ENCODE results near the gene CPVL.
A peak's percentile ranks its signal among the peaks of the same experiment; 100 is the strongest.

The CPVL gene

DNA sequence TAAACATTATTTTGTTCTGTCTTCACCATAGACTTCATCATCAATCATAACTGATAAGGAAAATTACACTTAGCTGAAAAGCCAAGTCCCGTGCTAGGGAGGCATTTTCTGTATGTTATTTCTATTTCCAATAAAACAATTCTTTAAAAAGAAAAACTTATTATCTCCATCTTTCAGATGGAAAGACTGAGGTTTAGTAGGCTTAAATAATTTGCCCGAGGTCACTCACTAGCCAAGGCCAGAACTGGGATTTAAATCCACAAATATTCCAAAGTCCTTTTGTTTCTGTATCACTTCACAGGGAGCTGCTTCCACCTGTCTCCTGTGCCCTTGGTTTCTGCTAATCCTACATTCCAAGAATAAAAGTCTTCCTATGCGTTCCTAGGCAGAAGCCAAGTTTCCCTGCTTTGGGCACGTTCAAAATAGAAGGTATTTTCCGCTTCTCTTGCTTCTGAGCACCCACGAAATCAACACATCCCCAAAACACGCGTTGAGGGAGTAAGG, 732 bp downstream of the CPVL start:
- H3K4me3 ChIP-seq: no peak overlapping the region
- no peak for TF ChIP-seq Cebpa-rat (IDR thresholded peaks at IDR 0.05)
- no peaks in the 10 kb centered on the region for H4K20me1 ChIP-seq
- no peak overlapping the region for H3K4me2 ChIP-seq
- peaks cover 0 to 24% (median 0%) of the 10 kb centered on the region in 11 experiments; a peak in 2 of 22 replicates for H3K27me3 ChIP-seq
- no peak overlapping the region for H3K9ac ChIP-seq
- H3K4me1 ChIP-seq: peaks cover 0 to 8% (median 3%) of the 10 kb centered on the region in 10 experiments; a peak in 10 of 20 replicates
- H3K27ac ChIP-seq: no peak overlapping the region
- H3K36me3 ChIP-seq: no peaks in the 10 kb centered on the region
- peaks cover 0 to 9% (median 0%) of the 10 kb centered on the region in 11 experiments; a peak in 6 of 22 replicates for H3K9me3 ChIP-seq (replicated peaks in 1 of 11)

GRCh38 chr7:29143751-29144150, 2.6 kb downstream of the CPVL start:
- H4K20me1 ChIP-seq: no peaks in the 10 kb centered on the region
- no peaks in the 10 kb centered on the region for H3K36me3 ChIP-seq
- H3K9me3 ChIP-seq (replicated peaks in 1 of 11): peaks cover 0 to 9% (median 0%) of the 10 kb centered on the region in 11 experiments; a peak in 6 of 22 replicates
- H3K27me3 ChIP-seq: peaks cover 0 to 27% (median 0%) of the 10 kb centered on the region in 11 experiments; a peak in 2 of 22 replicates
- no peak overlapping the region for H3K4me2 ChIP-seq
- TF ChIP-seq Cebpa-rat (IDR thresholded peaks at IDR 0.05): no peak
- no peak overlapping the region for H3K4me3 ChIP-seq
- H3K9ac ChIP-seq: no peak overlapping the region
- H3K4me1 ChIP-seq: peaks cover 0 to 22% (median 4%) of the 10 kb centered on the region in 10 experiments; a peak in 10 of 20 replicates
- no peak overlapping the region for H3K27ac ChIP-seq

DNA sequence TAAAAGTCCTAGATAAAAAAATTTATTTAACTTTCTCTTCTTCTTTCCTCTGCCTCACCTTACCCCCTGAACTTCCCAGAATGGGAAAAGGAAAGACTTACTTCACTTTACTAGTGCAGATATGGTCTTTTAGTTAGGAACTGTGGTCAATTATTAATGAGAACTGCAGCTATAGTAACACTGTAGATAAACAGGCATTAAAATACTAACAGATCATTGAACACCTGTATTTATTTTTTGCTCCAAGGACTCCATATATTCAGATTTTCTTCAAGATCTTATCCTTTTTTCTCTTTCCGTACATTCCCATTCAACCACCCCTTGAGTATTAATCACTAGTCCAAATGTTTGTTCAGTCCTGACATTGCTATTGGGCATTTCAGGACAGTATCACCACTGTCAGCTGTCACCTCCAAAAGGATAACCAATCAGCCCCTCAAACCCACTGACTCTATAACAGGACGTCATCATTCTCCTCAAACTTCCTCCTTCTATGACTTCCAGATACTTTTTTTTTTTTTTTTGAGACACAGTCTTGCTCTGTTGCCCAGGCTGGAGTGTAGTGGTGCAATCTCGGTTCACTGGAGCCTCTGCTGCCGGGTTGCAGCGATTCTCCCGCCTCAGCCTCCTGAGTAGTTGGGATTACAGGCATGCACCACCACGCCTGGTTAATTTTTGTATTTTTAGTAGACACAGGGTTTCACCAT, 4.2 kb downstream of the CPVL start:
- peaks cover 0 to 9% (median 0%) of the 10 kb centered on the region in 11 experiments; a peak in 6 of 22 replicates for H3K9me3 ChIP-seq (replicated peaks in 1 of 11)
- H4K20me1 ChIP-seq: no peaks in the 10 kb centered on the region
- H3K4me1 ChIP-seq: peaks cover 0 to 22% (median 4%) of the 10 kb centered on the region in 10 experiments; a peak in 10 of 20 replicates
- peaks cover 0 to 43% (median 0%) of the 10 kb centered on the region in 11 experiments; a peak in 3 of 22 replicates for H3K27me3 ChIP-seq
- no peak overlapping the region; a peak in 1 of 22 replicates for H3K4me2 ChIP-seq
- no peak for TF ChIP-seq Cebpa-rat (IDR thresholded peaks at IDR 0.05)
- H3K4me3 ChIP-seq: no peak overlapping the region
- H3K9ac ChIP-seq: no peak overlapping the region
- no peak overlapping the region for H3K27ac ChIP-seq
- H3K36me3 ChIP-seq: no peaks in the 10 kb centered on the region

DNA sequence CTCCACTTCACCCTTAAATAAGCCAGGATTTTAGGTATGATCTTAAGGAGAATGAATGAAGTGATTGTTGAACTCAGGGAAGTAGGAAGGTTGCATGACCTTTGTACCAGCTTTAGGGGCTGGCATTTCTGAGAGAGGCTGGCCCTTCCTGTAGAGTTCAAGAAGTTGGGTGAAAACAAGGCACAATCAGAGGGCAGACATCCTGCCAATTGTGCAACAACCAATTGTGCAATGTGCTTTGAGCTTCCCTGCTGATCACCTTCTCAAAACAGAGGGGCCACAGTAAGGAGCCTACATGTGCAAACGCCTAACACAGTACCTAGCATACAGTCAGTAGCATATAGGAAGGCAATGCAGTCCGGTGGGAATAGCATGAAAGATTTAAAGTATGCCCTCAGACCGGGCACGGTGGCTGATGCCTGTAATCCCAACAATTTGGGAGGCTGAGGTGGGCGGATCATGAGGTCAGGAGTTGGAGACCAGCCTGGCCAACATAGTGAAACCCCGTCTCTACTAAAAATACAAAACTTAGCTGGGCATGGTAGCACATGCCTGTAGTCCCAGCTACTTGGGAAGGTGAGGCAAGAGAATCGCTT, 5.4 kb downstream of the CPVL start:
- no peak overlapping the region for H3K4me3 ChIP-seq
- no peaks in the 10 kb centered on the region for H4K20me1 ChIP-seq
- no peak overlapping the region for H3K9ac ChIP-seq
- no peak overlapping the region for H3K27ac ChIP-seq
- H3K4me2 ChIP-seq: peak overlapping the region in 5 of 11 experiments; percentile 29 to 54 (median 43); a peak in 9 of 22 replicates
- no peaks in the 10 kb centered on the region for H3K36me3 ChIP-seq
- H3K4me1 ChIP-seq: peaks cover 0 to 34% (median 4%) of the 10 kb centered on the region in 10 experiments; a peak in 10 of 20 replicates
- peak in 1 of 11 experiments; percentile 11; a peak in 1 of 22 replicates for TF ChIP-seq Cebpa-rat (IDR thresholded peaks at IDR 0.05)
- H3K27me3 ChIP-seq: peaks cover 0 to 41% (median 0%) of the 10 kb centered on the region in 11 experiments; a peak in 3 of 22 replicates
- peaks cover 0 to 16% (median 7%) of the 10 kb centered on the region in 11 experiments; a peak in 14 of 22 replicates for H3K9me3 ChIP-seq (replicated peaks in 1 of 11)

DNA sequence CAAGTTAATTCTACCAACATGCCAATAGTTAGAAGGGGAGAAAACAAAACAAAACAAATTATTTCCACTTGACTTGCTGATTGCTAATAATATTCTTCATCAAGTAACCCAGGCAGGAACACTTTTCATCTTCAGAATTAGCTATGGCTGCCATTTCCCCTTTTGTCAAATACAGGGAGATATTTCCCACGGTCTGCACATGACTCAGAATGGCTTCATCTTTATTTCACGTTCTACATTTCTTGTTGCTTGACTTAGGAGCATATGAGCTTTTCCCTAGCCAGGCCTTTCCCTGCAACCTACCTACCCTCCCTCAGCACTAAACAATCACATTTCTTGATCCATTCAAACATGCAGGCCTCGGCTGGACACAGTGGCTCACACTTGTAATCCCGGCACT, 6.5 kb downstream of the CPVL start:
- Histone ChIP-seq H3K9me3 (replicated peaks in 1 of 11) (peaks cover 0 to 24% (median 13%) of the 10 kb centered on the region in 11 experiments; a peak in 12 of 22 replicates), H3K27me3 (peaks cover 0 to 36% (median 0%) of the 10 kb centered on the region in 11 experiments; a peak in 3 of 22 replicates), H3K9ac (no peak overlapping the region), H3K4me3 (no peak overlapping the region), H3K27ac (no peak overlapping the region), H3K4me1 (peaks cover 0 to 42% (median 8%) of the 10 kb centered on the region in 10 experiments; a peak in 10 of 20 replicates), H3K4me2 (peak overlapping the region in 4 of 11 experiments; percentile 29 to 54 (median 48); a peak in 7 of 22 replicates), H3K36me3 (no peaks in the 10 kb centered on the region), H4K20me1 (no peaks in the 10 kb centered on the region)
- no peak for TF ChIP-seq Cebpa-rat (IDR thresholded peaks at IDR 0.05)

GRCh38 chr7:29139191-29139590, 7.1 kb downstream of the CPVL start:
- H4K20me1 ChIP-seq: no peaks in the 10 kb centered on the region
- TF ChIP-seq Cebpa-rat (IDR thresholded peaks at IDR 0.05): no peak
- no peaks in the 10 kb centered on the region for H3K36me3 ChIP-seq
- H3K9ac ChIP-seq: no peak overlapping the region
- no peak overlapping the region for H3K27ac ChIP-seq
- H3K9me3 ChIP-seq (replicated peaks in 1 of 11): peaks cover 0 to 24% (median 13%) of the 10 kb centered on the region in 11 experiments; a peak in 12 of 22 replicates
- peaks cover 0 to 42% (median 8%) of the 10 kb centered on the region in 10 experiments; a peak in 10 of 20 replicates for H3K4me1 ChIP-seq
- H3K4me3 ChIP-seq: no peak overlapping the region
- peaks cover 0 to 39% (median 0%) of the 10 kb centered on the region in 11 experiments; a peak in 4 of 22 replicates for H3K27me3 ChIP-seq
- H3K4me2 ChIP-seq: peak overlapping the region in 3 of 11 experiments; percentile 29 to 54 (median 54); a peak in 3 of 22 replicates

DNA sequence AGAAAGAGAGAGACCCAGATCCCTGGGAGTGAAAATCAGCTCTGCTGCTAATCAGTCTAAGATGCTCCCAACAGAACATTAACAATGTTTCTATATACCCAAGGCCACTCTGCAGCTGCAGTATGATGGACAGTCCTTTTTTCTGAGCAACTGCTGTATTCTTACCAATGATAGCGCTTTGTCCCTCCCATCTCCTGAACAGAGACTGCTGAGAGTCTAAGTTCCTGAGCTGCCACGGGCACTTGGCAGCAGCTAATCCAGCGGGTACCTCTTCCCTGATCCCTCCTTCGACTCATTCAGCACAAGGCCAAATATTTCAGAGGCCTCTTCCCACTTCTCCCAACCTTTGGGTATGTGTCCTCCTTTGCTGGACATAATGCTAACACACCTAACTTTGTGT, 7.7 kb downstream of the CPVL start:
- H3K9ac ChIP-seq: no peak overlapping the region
- no peak overlapping the region for H3K4me2 ChIP-seq
- H3K9me3 ChIP-seq (replicated peaks in 1 of 11): peaks cover 0 to 24% (median 13%) of the 10 kb centered on the region in 11 experiments; a peak in 12 of 22 replicates
- TF ChIP-seq Cebpa-rat (IDR thresholded peaks at IDR 0.05): no peak
- no peaks in the 10 kb centered on the region for H4K20me1 ChIP-seq
- H3K4me1 ChIP-seq: peaks cover 0 to 42% (median 8%) of the 10 kb centered on the region in 10 experiments; a peak in 10 of 20 replicates
- H3K27ac ChIP-seq: no peak overlapping the region
- H3K27me3 ChIP-seq: peaks cover 0 to 39% (median 0%) of the 10 kb centered on the region in 11 experiments; a peak in 4 of 22 replicates
- H3K4me3 ChIP-seq: no peak overlapping the region
- H3K36me3 ChIP-seq: no peaks in the 10 kb centered on the region

GRCh38 chr7:29135846-29136245, 10.5 kb downstream of the CPVL start:
- Histone ChIP-seq H3K4me1 (peaks cover 8 to 46% (median 15%) of the 10 kb centered on the region in 10 experiments; a peak in 19 of 20 replicates), H3K4me2 (peak overlapping the region in 4 of 11 experiments; percentile 22 to 52 (median 36); a peak in 4 of 22 replicates)
- TF ChIP-seq Cebpa-rat (IDR thresholded peaks at IDR 0.05): no peak

More at GRCh38 chr7:29135846-29136245, 10.5 kb downstream of the CPVL start:
- Histone ChIP-seq H3K9me3 (replicated peaks in 1 of 11) (peaks cover 0 to 24% (median 15%) of the 10 kb centered on the region in 11 experiments; a peak in 12 of 22 replicates), H4K20me1 (no peaks in the 10 kb centered on the region), H3K36me3 (no peaks in the 10 kb centered on the region), H3K4me3 (no peak overlapping the region), H3K27me3 (peaks cover 0 to 63% (median 0%) of the 10 kb centered on the region in 11 experiments; a peak in 4 of 22 replicates), H3K27ac (peak overlapping the region in 1 of 11 experiments; percentile 32; a peak in 1 of 22 replicates), H3K9ac (no peak overlapping the region)
